A673 (cell line): ENCODE measurements around the gene KEL. TPM values are rescaled to one million over a fixed set of nuclear protein-coding genes. Genes with fewer than 3 reads are reported as not detected.

Source experiments
- BruUV-seq: library from RNA; stranded (reverse); fragments of 400-500 nt; replicated peaks from 2 replicates; lab custom pipeline; 2021; lab: Mats Ljungman, UMichigan
- CTCF ChIA-PET: fragments of 300-600 bp; sonication (Branson Sonifier 250); formaldehyde crosslinking; loops from one replicate; lab custom pipeline; 2022; ENCODE audit warnings: antibody characterized with exemption; lab: Charles Lee
- POLR2A ChIA-PET: fragments of 300-600 bp; sonication (Branson Sonifier 250); formaldehyde crosslinking; loops from one replicate; lab custom pipeline; 2022; ENCODE audit warnings: antibody characterized with exemption; ENCODE audit not compliant: low non-redundant PET; lab: Charles Lee
- DNase-seq: peaks from one replicate; pipeline ENCODE4 v3.0.0-alpha.2; 2015; ENCODE audit warnings: low spot score
- H3K27ac ChIP-seq: fragments of 200-600 bp; sonication (generic); 2 replicates; pipeline ENCODE4 v1.5.1; 2016; ENCODE audit warnings: mixed run types, low read depth, mild to moderate bottlenecking, mixed read lengths, antibody characterized with exemption, low read length; ENCODE audit not compliant: poor library complexity, severe bottlenecking
- H3K27me3 ChIP-seq: fragments of 200-600 bp; sonication (generic); replicated peaks from 2 replicates; pipeline ENCODE4 v1.6.1; 2017; ENCODE audit warnings: mixed run types, low read depth, mild to moderate bottlenecking, mixed read lengths, antibody characterized with exemption, low read length; ENCODE audit not compliant: insufficient read depth, poor library complexity
- H3K36me3 ChIP-seq: fragments of 200-600 bp; sonication (generic); 2 replicates; pipeline ENCODE4 v1.6.1; 2016; ENCODE audit warnings: mixed run types, mild to moderate bottlenecking, mixed read lengths, antibody characterized with exemption, low read length; ENCODE audit not compliant: insufficient read depth, poor library complexity, severe bottlenecking
- H3K4me1 ChIP-seq: fragments of 200-600 bp; sonication (generic); 2 replicates; pipeline ENCODE4 v1.6.1; 2017; ENCODE audit warnings: mixed run types, mild to moderate bottlenecking, mixed read lengths, antibody characterized with exemption, low read length; ENCODE audit not compliant: insufficient read depth, poor library complexity, severe bottlenecking
- H3K4me3 ChIP-seq: fragments of 200-600 bp; sonication (generic); 2 replicates; pipeline ENCODE4 v1.5.1; 2016; ENCODE audit warnings: low read depth, mixed run types, mild to moderate bottlenecking, mixed read lengths, low read length; ENCODE audit not compliant: poor library complexity, severe bottlenecking
- H3K9me3 ChIP-seq: fragments of 200-600 bp; sonication (generic); 2 replicates; pipeline ENCODE4 v1.6.1; 2016; ENCODE audit warnings: mixed run types, low read depth, mild to moderate bottlenecking, mixed read lengths, antibody characterized with exemption, low read length; ENCODE audit not compliant: poor library complexity, severe bottlenecking
- EZH2 ChIP-seq: fragments of 200-600 bp; sonication (generic); IDR thresholded peaks from 2 replicates; pipeline ENCODE4 v1.6.1; 2017; ENCODE audit warnings: borderline replicate concordance, low read depth, mild to moderate bottlenecking, mixed read lengths, antibody characterized with exemption, low read length; ENCODE audit not compliant: poor library complexity, severe bottlenecking
- intact Hi-C: fragments of 100-400 bp; cut with micrococcal nuclease; formaldehyde crosslinking; loops from one replicate; pipeline ENCODE4 v1.10.0; 2022; ENCODE audit not compliant: unreplicated experiment
- total RNA-seq: library from RNA; stranded (reverse); gene quantifications from 2 replicates; pipeline ENCODE4 v1.2.3, GENCODE V29; 2021
- TF ChIP-seq, protein P1 (sequence below): fragments of 300-800, 200-600 bp; sonication (generic); conservative IDR thresholded peaks from 2 replicates; pipeline ENCODE4 v1.5.1; 2017; ENCODE audit warnings: low read depth, mild to moderate bottlenecking, antibody characterized with exemption, low read length, moderate library complexity, mixed read lengths

The KEL gene
- total RNA-seq, 1 experiment from 2014 or later, result not detected

DNA sequence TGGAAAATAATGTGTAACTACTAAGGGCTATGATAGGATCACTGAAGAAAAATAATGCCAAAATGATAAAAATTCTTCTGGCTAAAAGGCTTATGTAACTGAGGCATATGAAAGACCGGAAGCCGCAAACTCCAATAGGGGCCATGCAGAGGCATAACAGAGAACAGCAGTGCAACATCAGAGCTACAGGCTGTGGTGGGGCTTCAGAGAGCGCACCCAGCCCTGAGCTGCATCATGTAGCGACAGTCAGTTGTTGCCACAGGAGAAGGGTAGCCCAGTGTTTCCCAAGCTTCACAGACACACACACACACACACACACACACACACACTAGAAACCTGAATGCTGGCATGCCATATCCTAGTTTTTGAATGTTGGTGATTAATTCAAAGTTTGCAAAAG is 13.6 kb downstream of the KEL start:
- CTCF ChIA-PET, result no interaction called here
- POLR2A ChIA-PET, result no interaction called here

DNA sequence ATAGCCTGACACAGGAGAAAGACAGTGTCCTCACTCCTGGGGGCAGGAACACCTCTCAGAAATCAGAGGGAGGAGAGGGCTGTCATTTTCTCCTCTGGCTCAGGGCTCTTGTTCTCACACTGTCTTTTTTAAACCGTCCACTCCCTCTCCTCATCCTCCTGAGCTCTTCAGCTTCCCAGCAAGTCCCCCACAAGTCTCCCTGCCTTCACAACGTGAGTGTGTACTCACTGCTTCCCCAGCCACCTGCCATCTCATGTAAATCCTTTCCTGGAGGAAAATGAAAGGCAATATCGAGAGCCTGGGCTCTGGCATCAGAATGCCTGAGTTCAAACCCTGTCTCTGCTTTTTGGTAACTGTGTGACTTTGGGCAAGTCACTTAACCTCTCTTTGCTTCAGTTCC is 17.2 kb downstream of the KEL start:
- H3K9me3 ChIP-seq, result no peaks in the 10 kb centered on the region
- TF ChIP-seq, protein P1, sequence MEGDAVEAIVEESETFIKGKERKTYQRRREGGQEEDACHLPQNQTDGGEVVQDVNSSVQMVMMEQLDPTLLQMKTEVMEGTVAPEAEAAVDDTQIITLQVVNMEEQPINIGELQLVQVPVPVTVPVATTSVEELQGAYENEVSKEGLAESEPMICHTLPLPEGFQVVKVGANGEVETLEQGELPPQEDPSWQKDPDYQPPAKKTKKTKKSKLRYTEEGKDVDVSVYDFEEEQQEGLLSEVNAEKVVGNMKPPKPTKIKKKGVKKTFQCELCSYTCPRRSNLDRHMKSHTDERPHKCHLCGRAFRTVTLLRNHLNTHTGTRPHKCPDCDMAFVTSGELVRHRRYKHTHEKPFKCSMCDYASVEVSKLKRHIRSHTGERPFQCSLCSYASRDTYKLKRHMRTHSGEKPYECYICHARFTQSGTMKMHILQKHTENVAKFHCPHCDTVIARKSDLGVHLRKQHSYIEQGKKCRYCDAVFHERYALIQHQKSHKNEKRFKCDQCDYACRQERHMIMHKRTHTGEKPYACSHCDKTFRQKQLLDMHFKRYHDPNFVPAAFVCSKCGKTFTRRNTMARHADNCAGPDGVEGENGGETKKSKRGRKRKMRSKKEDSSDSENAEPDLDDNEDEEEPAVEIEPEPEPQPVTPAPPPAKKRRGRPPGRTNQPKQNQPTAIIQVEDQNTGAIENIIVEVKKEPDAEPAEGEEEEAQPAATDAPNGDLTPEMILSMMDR, result no peak
- no peak for TF ChIP-seq EZH2
- intact Hi-C loops, result loop anchor here (10.0 kb wide), 1 partner anchor 1160 kb away; no protein-coding TSS in a partner anchor
- no peaks in the 10 kb centered on the region for H3K36me3 ChIP-seq
- no peak overlapping the region for H3K4me3 ChIP-seq
- H3K4me1 ChIP-seq, result no peaks in the 10 kb centered on the region
- H3K27me3 ChIP-seq, result peaks cover 2% of the 10 kb centered on the region
- H3K27ac ChIP-seq, result no peak overlapping the region
- DNase-seq, result no peak
- POLR2A ChIA-PET, result no interaction called here
- CTCF ChIA-PET, result no interaction called here
- no TSS peak for BruUV-seq

More for the DNA sequence above, 13.6 kb downstream of the KEL start:
- TF ChIP-seq, protein P1, result no peak
- no peak for TF ChIP-seq EZH2
- intact Hi-C loops, result loop anchor here (10.0 kb wide), 1 partner anchor 1164 kb away; no protein-coding TSS in a partner anchor
- BruUV-seq, result no TSS peak
- no peaks in the 10 kb centered on the region for H3K36me3 ChIP-seq
- peaks cover 2% of the 10 kb centered on the region for H3K27me3 ChIP-seq
- no peak for DNase-seq
- no peak overlapping the region for H3K4me3 ChIP-seq
- no peaks in the 10 kb centered on the region for H3K4me1 ChIP-seq
- no peak overlapping the region for H3K27ac ChIP-seq
- H3K9me3 ChIP-seq, result no peaks in the 10 kb centered on the region

DNA sequence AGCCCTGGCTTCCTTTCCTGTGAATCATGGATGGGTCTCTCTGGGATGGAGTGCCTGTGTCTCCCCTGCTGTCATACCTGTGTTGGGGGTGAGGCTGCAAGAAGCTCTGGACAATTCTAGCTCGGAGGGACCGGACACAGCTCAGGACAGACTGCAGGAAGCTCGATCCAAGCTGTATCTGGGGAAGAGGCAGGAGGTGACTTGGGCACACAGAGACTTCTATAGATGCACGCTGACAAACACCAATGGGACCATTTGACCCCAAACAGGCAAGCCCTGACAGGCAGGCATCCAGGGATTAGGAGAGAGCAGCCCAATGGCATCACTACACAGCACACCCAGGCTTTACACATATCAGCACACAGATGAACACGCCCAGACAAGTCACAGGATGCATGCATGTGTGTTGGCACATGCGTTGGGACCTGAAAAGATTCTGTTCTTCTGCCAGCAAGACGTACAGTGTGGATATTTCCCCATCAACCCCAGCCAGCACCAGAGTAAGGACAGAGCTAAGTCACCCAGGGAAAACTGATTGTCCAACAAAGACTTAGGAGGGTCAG is 18.4 kb downstream of the KEL start:
- ChIA-PET CTCF (no interaction called here), POLR2A (no interaction called here)
- no TSS peak for BruUV-seq
- Histone ChIP-seq H3K4me1 (no peaks in the 10 kb centered on the region), H3K36me3 (no peaks in the 10 kb centered on the region), H3K27me3 (no peaks in the 10 kb centered on the region), H3K9me3 (no peaks in the 10 kb centered on the region), H3K27ac (no peak overlapping the region), H3K4me3 (no peak overlapping the region)
- intact Hi-C loops, result loop anchor here (10.0 kb wide), 1 partner anchor 1159 kb away; no protein-coding TSS in a partner anchor
- TF ChIP-seq, protein P1, result no peak
- TF ChIP-seq EZH2, result no peak
- no peak for DNase-seq
